Activated T-cell treated with anti-CD3 and anti-CD28 coated beads, Interleukin-2, amount 50 U/mL, for 1 hour (primary cell): ENCODE results near the gene BCAR1.
"Not testable (repeated sequence)": the region's sequence is repeated elsewhere in the genome, so short reads cannot be mapped to it uniquely, and the experiment has no call there.

Source experiments
- DNase-seq: peaks from one replicate; pipeline ENCODE4 v3.0.0-alpha.2; 2020

The BCAR1 gene, protein sequence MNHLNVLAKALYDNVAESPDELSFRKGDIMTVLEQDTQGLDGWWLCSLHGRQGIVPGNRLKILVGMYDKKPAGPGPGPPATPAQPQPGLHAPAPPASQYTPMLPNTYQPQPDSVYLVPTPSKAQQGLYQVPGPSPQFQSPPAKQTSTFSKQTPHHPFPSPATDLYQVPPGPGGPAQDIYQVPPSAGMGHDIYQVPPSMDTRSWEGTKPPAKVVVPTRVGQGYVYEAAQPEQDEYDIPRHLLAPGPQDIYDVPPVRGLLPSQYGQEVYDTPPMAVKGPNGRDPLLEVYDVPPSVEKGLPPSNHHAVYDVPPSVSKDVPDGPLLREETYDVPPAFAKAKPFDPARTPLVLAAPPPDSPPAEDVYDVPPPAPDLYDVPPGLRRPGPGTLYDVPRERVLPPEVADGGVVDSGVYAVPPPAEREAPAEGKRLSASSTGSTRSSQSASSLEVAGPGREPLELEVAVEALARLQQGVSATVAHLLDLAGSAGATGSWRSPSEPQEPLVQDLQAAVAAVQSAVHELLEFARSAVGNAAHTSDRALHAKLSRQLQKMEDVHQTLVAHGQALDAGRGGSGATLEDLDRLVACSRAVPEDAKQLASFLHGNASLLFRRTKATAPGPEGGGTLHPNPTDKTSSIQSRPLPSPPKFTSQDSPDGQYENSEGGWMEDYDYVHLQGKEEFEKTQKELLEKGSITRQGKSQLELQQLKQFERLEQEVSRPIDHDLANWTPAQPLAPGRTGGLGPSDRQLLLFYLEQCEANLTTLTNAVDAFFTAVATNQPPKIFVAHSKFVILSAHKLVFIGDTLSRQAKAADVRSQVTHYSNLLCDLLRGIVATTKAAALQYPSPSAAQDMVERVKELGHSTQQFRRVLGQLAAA

DNA sequence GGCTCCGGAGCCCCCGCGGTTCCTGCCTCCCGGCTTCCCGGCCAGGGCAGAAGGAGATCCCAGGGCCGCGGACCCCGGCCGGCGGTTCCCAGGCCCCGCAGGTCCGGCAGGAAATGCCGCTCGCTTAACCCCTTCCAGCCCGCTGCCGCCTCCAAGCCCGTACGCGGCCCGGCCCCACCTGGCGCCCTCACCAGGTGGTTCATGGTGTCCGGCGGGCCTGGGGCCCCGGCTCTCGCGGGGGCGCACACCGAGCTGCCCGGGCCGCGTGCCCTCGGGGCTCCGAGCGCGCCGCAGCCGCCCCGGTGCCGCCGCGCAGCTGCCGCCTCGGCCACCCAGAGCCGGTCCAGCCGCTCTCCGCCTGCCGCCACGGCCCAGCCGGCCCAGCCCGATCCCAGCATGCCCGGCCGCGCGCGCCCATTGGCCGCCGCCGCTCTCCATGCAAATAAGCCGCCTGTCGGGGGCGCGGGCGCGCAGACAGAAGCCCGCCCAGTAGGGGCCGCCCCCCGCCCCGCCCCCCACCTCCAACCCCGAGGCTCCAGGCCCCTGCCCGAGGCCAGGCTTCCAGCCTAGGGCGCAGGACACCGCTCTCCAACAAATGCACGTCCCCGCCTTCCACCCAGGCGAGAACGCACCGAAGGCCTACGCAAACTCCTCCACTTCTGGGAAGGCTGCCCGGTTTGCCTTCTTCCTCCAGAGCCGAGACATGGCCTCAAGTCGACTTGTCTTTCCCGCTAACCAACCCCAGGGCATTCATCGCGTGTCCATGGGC is at the start of gene BCAR1:
Gene BCAR1 (minus strand): TSS at position 345 of the 769 bp plus-strand sequence. CDS start 142 bp downstream, at position 203.
- DNase-seq: no peak

DNA sequence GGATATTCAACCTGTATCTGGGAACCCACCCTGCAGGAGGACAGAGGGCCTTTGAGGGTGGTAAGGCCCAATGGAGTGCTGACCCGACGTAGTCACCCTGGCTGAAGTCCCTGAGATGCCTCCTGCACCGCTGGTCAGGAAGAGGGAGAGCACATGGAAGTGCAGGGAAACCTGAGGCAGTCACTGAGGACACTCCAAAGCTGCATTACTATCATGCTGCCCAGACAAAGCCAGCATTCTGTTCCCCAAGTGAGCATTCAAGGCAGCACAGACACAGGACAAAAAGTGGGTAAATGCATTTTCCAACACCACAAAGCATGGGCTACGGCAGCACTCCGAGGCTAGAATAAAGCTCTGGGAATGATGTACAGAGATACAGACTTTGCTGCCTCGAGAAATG is 46.8 kb upstream of the BCAR1 start:
- DNase-seq: no peak

GRCh38 chr16:75296606-75297005 is 45.2 kb upstream of the BCAR1 start:
- no peak for DNase-seq

- DNase-seq: no peak
These were observed 43.5 kb upstream of the BCAR1 start for GRCh38 chr16:75294773-75295459.

GRCh38 chr16:75293772-75294171 is 42.3 kb upstream of the BCAR1 start:
- no peak for DNase-seq

- no peak for DNase-seq
These were observed 41.7 kb upstream of the BCAR1 start for GRCh38 chr16:75293173-75293572.

- no peak for DNase-seq
These were observed 41.3 kb upstream of the BCAR1 start for GRCh38 chr16:75292691-75293090.

- DNase-seq: no peak
These were observed 37.8 kb upstream of the BCAR1 start for GRCh38 chr16:75289189-75289588.

- DNase-seq: peak; percentile 48
These were observed 37.2 kb upstream of the BCAR1 start for GRCh38 chr16:75288596-75289120.

- no peak for DNase-seq
These were observed 36.8 kb upstream of the BCAR1 start for GRCh38 chr16:75288181-75288580.

DNA sequence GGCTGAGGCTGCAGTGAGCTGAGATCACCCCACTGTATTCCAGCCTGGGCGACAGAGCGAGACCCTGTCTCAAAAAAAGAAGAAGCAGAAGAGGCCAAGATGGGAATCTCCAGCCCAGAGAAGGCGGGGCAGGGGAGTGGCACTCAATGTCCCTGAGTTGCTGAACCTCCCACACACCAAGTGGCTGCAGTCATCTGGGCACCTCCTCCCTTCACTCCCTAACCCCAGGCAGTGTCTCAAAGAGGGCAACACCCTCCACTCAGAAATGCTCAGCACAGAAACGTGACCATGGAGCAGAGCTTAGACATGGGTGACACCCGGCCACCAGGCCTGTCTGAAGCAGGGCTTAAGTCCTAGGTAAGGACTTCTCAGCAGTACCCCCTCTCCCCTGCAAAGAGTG is 36.3 kb upstream of the BCAR1 start:
- DNase-seq: no peak

- no peak for DNase-seq
These were observed 35.0 kb upstream of the BCAR1 start for GRCh38 chr16:75286389-75286788.

DNA sequence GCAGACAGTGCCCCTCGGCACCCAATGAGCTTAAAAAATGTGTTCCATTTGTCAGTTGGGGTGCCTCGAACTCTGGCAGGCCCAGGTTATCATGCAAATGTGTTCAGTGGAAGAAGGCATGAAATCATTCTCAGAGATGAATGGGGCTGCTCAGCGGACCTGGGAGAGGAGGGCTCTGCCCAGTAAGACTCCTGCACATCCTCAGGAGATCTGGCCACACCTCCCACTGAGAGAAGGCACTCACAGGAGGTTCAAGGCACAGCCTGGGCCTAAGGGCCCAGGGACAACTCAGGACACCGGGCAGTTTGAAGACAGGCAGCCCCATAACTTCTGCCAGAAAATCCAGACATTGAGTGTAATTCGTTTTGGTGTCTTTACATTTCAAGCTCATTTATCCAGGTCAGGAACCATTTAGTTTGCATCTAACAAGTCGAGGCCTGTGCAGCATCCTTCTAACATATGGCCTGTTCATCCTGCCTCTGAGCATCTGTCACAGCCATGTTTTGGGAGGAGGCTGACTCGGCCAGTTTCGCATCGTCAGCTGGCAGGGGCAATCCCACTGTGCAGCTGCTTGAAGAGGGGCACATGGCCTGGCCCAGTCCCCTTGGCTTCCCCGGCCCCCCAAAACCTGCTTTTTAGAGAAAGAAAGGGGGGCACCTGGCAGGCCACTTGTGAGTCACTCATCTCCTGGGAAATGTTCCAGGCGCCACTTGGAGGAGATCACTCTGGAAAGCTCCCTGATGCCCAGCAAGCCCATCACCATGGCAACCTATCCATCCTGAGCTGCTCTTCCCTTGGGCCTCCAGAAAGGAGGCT is 31.2 kb upstream of the BCAR1 start:
- DNase-seq: no peak

- no peak for DNase-seq
These were observed 30.4 kb upstream of the BCAR1 start for GRCh38 chr16:75281826-75282225.

DNA sequence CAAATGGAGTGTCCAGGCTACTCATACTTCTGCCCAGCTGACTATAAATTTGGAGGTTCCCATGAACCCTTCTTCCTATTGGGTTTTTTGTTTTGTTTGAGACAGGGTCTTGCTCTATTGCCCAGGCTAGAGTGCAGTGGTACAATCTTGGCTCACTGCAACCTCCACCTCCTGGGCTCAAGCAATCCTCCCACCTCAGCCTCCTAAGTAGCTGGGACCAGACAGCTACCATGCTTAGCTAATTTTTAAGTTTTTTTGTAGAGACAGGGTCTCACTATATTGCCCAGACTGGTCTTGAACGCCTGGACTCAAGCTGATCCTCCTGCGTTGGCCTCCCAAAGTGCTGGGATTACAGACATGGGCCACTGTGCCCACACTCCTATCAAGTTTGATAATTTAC is 29.6 kb upstream of the BCAR1 start:
- DNase-seq: not testable (repeated sequence)

DNA sequence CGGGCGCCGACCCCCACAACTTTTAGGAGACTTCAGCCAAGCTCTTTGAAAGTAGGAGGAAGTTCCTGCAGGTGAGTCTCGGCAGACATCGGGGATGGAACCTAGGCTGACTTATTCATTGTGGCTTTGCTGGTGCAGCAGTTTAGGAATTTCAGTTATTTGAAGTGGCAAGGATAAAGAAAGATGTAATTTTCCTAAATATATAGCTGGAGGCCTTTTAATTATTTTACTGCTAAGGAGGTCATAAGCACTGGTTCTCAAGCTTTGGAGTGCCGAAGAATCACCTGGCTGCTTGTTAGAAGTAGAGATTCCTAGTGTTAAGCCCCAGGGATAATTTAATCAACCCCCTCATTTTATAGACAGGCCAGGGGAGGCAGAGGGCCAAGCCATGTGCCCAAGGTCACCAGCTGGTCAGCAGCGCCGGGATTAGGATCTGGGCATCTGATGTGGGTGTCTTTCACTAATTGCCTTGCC is 28.9 kb upstream of the BCAR1 start:
- no peak for DNase-seq

DNA sequence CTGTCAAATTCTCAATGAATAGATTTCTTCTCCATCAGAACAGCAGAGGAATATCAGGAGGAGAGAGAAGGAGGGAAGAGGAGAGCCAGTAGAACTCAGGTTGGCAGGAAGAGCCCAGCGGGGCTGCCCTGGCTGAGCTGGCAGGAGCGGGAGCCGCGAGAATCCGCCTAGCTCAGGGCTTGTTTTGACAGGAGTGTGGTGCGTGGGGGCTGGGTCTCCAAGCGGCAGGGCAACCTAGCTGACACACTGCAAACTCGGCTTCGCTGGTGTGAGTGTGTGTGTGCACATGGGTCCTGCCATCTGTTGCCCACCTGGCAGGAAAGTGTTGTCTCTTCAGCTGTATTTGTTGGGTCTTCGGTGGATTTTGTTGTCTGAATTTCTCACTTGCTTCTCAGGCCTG is 27.9 kb upstream of the BCAR1 start:
- no peak for DNase-seq

GRCh38 chr16:75273054-75273925 is 21.9 kb upstream of the BCAR1 start:
- no peak for DNase-seq

DNA sequence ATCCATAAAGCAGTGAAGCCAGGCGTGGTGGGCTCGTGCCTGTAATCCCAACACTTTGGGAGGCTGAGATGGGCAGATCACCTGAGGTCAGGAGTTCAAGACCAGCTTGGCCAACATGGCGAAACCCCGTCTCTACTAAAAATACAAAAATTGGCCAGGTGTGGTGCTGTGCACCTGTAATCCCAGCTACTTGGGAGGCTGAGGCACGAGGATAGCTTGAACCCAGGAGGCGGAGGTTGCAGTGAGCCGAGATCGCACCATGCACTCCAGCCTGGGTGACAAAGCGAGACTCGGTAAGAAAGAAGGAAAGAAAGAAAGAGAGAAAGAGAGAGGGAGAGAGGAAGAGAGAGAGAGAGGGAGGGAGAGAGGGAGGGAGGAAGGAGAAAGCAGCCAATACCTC is 21.2 kb upstream of the BCAR1 start:
- not testable (repeated sequence) for DNase-seq

GRCh38 chr16:75272097-75272551 is 20.7 kb upstream of the BCAR1 start:
- no peak for DNase-seq
